Caco-2 (cell line): Measurements from ENCODE around the gene FGFR4. TPM values are rescaled to one million over a fixed set of nuclear protein-coding genes. Genes with fewer than 3 reads are reported as not detected.

Experiments
- BruUV-seq: library from RNA; stranded (reverse); fragments of 400-500 nt; replicated peaks from 2 replicates; lab custom pipeline; 2021; lab: Mats Ljungman, UMichigan
- CTCF ChIA-PET: fragments of 300-600 bp; sonication (Branson Sonifier 250); formaldehyde crosslinking; loops from one replicate; lab custom pipeline; 2022; ENCODE audit warnings: antibody characterized with exemption; lab: Charles Lee
- POLR2A ChIA-PET: fragments of 300-600 bp; sonication (Branson Sonifier 250); formaldehyde crosslinking; loops from one replicate; lab custom pipeline; 2022; ENCODE audit warnings: antibody characterized with exemption; lab: Charles Lee
- DNase-seq, 2 experiments: peaks; one replicate each; pipeline versions ENCODE4 v3.0.0 to v3.0.0-alpha.2; 2020 to 2022
- H3K27me3 ChIP-seq: replicated peaks from 2 replicates; pipeline ENCODE4 v1.6.0; 2011; ENCODE audit warnings: low read length; ENCODE audit not compliant: control insufficient read depth, insufficient read depth
- H3K36me3 ChIP-seq: 2 replicates; pipeline ENCODE4 v1.5.1; 2011; ENCODE audit warnings: low read length; ENCODE audit not compliant: control insufficient read depth, insufficient read depth
- H3K4me1 ChIP-seq: fragments of 250-450 bp; sonication (Bioruptor Pico); 2 replicates; pipeline ENCODE4 v1.5.1; 2020; ENCODE audit warnings: mild to moderate bottlenecking
- H3K4me3 ChIP-seq: 2 replicates; pipeline ENCODE4 v1.5.1; 2011; ENCODE audit warnings: low read depth, mild to moderate bottlenecking, control low read depth, low read length
- H3K9me3 ChIP-seq: fragments of 250-450 bp; sonication (Bioruptor Pico); 2 replicates; pipeline ENCODE4 v1.5.1; 2020; ENCODE audit warnings: mild to moderate bottlenecking, moderate library complexity
- H3K27ac Mint-ChIP-seq: one replicate; pipeline ENCODE4 v1.8.0; 2022; ENCODE audit warnings: mixed read lengths; ENCODE audit not compliant: unreplicated experiment
- H3K27me3 Mint-ChIP-seq: one replicate; pipeline ENCODE4 v1.8.0; 2022; ENCODE audit warnings: mixed read lengths; ENCODE audit not compliant: insufficient read depth, unreplicated experiment
- H3K36me3 Mint-ChIP-seq: one replicate; pipeline ENCODE4 v1.8.0; 2022; ENCODE audit warnings: mild to moderate bottlenecking, mixed read lengths; ENCODE audit not compliant: insufficient read depth, unreplicated experiment
- H3K4me1 Mint-ChIP-seq: one replicate; pipeline ENCODE4 v1.8.0; 2022; ENCODE audit warnings: low read depth, mixed read lengths; ENCODE audit not compliant: unreplicated experiment
- H3K4me3 Mint-ChIP-seq: one replicate; pipeline ENCODE4 v1.8.0; 2022; ENCODE audit warnings: mild to moderate bottlenecking, moderate library complexity, mixed read lengths; ENCODE audit not compliant: unreplicated experiment
- H3K9me3 Mint-ChIP-seq: one replicate; pipeline ENCODE4 v1.8.0; 2022; ENCODE audit warnings: mixed read lengths; ENCODE audit not compliant: unreplicated experiment
- CTCF ChIP-seq, 2 experiments: fragments of 200-600 bp in 1 of 2; IDR thresholded peaks; 1 replicate in 1 of 2; 2 replicates in 1 of 2; pipeline versions ENCODE4 v1.5.1 to v1.8.0; 2011 to 2022; ENCODE audit warnings: antibody characterized with exemption in 1 of 2, control low read depth in 1 of 2, inconsistent platforms in 1 of 2, low read depth in 1 of 2, low read length in 1 of 2, mild to moderate bottlenecking in 1 of 2, moderate library complexity in 1 of 2; ENCODE audit not compliant: insufficient read depth in 1 of 2, severe bottlenecking in 1 of 2, unreplicated experiment in 1 of 2
- intact Hi-C: fragments of 100-400 bp; cut with micrococcal nuclease; formaldehyde crosslinking; loops from one replicate; pipeline ENCODE4 v1.10.0; 2022; ENCODE audit not compliant: unreplicated experiment
- total RNA-seq: library from RNA; stranded (reverse); gene quantifications from 2 replicates; pipeline ENCODE4 v1.2.3, GENCODE V29; 2022

The FGFR4 gene
- total RNA-seq, 1 experiment from 2014 or later: 190 TPM

- Mint-ChIP-seq H3K4me3 (no peak overlapping the region), H3K9me3 (no peaks in the 10 kb centered on the region), H3K27me3 (no peaks in the 10 kb centered on the region), H3K27ac (peak overlapping the region; percentile 15), H3K4me1 (peaks cover 11% of the 10 kb centered on the region), H3K36me3 (peaks cover 89% of the 10 kb centered on the region)
- Histone ChIP-seq H3K4me3 (no peak overlapping the region), H3K4me1 (peaks cover 22% of the 10 kb centered on the region), H3K9me3 (no peaks in the 10 kb centered on the region), H3K27me3 (no peaks in the 10 kb centered on the region), H3K36me3 (peaks cover 19% of the 10 kb centered on the region)
- BruUV-seq: no TSS peak
- intact Hi-C loops: no loop called here
- POLR2A ChIA-PET: interaction anchor here (0.6 to 1.5 kb wide), 2 partner anchors 11 to 23 kb away, joined by 3 to 4 read pairs; no protein-coding TSS in a partner anchor
- peak; percentile 59 to 71 for DNase-seq
- TF ChIP-seq CTCF (IDR thresholded peaks at IDR 0.05; ENCODE audit: insufficient read depth in 1 of 2, low read depth in 1 of 2, low read length in 1 of 2, severe bottlenecking in 1 of 2, unreplicated experiment in 1 of 2): no peak
- CTCF ChIA-PET: interaction anchor here (0.6 to 1.6 kb wide), 3 partner anchors 8 to 18 kb away, joined by 3 to 6 read pairs (median 5); partner anchors contain the start of gene FGFR4
Measured at GRCh38 chr5:177094224-177095087, 7.7 kb downstream of the FGFR4 start.

- intact Hi-C loops: no loop called here
- no peaks in the 10 kb centered on the region for H3K9me3 Mint-ChIP-seq
- H3K4me1 Mint-ChIP-seq: peaks cover 11% of the 10 kb centered on the region
- POLR2A ChIA-PET: interaction anchor here (0.6 to 1.5 kb wide), 3 partner anchors 8 to 24 kb away, joined by 3 to 4 read pairs (median 3); partner anchors contain the start of gene FGFR4
- no peaks in the 10 kb centered on the region for H3K27me3 Mint-ChIP-seq
- no peak for DNase-seq
- Histone ChIP-seq H3K4me3 (no peak overlapping the region), H3K27me3 (no peaks in the 10 kb centered on the region), H3K4me1 (peaks cover 19% of the 10 kb centered on the region), H3K9me3 (no peaks in the 10 kb centered on the region), H3K36me3 (peaks cover 15% of the 10 kb centered on the region)
- H3K4me3 Mint-ChIP-seq: no peak overlapping the region
- peak overlapping the region; percentile 13 for H3K27ac Mint-ChIP-seq
- CTCF ChIA-PET: interaction anchor here (0.6 to 3.6 kb wide), 4 partner anchors 8 to 17 kb away, joined by 3 to 15 read pairs (median 6); partner anchors contain the start of gene FGFR4
- H3K36me3 Mint-ChIP-seq: peaks cover 82% of the 10 kb centered on the region
- TF ChIP-seq CTCF (IDR thresholded peaks at IDR 0.05; ENCODE audit: insufficient read depth in 1 of 2, low read depth in 1 of 2, low read length in 1 of 2, severe bottlenecking in 1 of 2, unreplicated experiment in 1 of 2): no peak
- no TSS peak for BruUV-seq
Measured at GRCh38 chr5:177095088-177095669, 8.5 kb downstream of the FGFR4 start.
